Hepatocyte (in vitro differentiated cells): ENCODE measurements around the gene PRDM7. TPM values are rescaled to one million over a fixed set of nuclear protein-coding genes. Genes with fewer than 3 reads are reported as not detected.

ENCODE experiments used
- DNase-seq: peaks from one replicate; pipeline ENCODE4 v3.0.0-alpha.2; 2016; ENCODE audit warnings: low spot score
- H2AFZ ChIP-seq: fragments of 200-600 bp; sonication (generic); 2 replicates; pipeline ENCODE4 v1.6.0; 2016; ENCODE audit warnings: antibody characterized with exemption, mild to moderate bottlenecking
- H3K27ac ChIP-seq: fragments of 200-600 bp; sonication (generic); 2 replicates; pipeline ENCODE4 v1.5.1; 2016; ENCODE audit warnings: mild to moderate bottlenecking
- H3K27me3 ChIP-seq: fragments of 200-600 bp; sonication (generic); 2 replicates; pipeline ENCODE4 v1.6.1; 2016
- H3K36me3 ChIP-seq: fragments of 200-600 bp; sonication (generic); replicated peaks from 2 replicates; pipeline ENCODE4 v1.5.1; 2016; ENCODE audit warnings: low read depth; ENCODE audit not compliant: insufficient read depth
- H3K4me1 ChIP-seq: fragments of 200-600 bp; sonication (generic); 2 replicates; pipeline ENCODE4 v1.5.1; 2016; ENCODE audit warnings: mild to moderate bottlenecking, moderate library complexity; ENCODE audit not compliant: insufficient read depth
- H3K4me2 ChIP-seq: fragments of 200-600 bp; sonication (generic); 2 replicates; pipeline ENCODE4 v1.6.0; 2016
- H3K4me3 ChIP-seq: fragments of 200-600 bp; sonication (generic); 2 replicates; pipeline ENCODE4 v1.5.1; 2016; ENCODE audit warnings: mild to moderate bottlenecking
- H3K79me2 ChIP-seq: fragments of 200-600 bp; sonication (generic); 2 replicates; pipeline ENCODE4 v1.6.0; 2017; ENCODE audit warnings: mild to moderate bottlenecking
- H3K9me2 ChIP-seq: fragments of 200-600 bp; sonication (generic); replicated peaks from 2 replicates; pipeline ENCODE4 v1.6.0; 2017; ENCODE audit warnings: mild to moderate bottlenecking; ENCODE audit not compliant: insufficient read depth
- H3K9me3 ChIP-seq: fragments of 200-600 bp; sonication (generic); 2 replicates; pipeline ENCODE4 v1.5.1; 2016; ENCODE audit warnings: low read depth, mild to moderate bottlenecking
- H4K20me1 ChIP-seq: fragments of 200-600 bp; sonication (generic); 2 replicates; pipeline ENCODE4 v1.6.0; 2016; ENCODE audit warnings: mild to moderate bottlenecking; ENCODE audit not compliant: insufficient read depth, poor library complexity, severe bottlenecking
- EZH2 ChIP-seq: fragments of 200-600 bp; sonication (generic); IDR thresholded peaks from 2 replicates; pipeline ENCODE4 v1.6.1; 2016; ENCODE audit warnings: antibody characterized with exemption, mild to moderate bottlenecking, borderline replicate concordance
- EZH2phosphoT487 ChIP-seq: fragments of 200-600 bp; sonication (generic); IDR thresholded peaks from one replicate; pipeline ENCODE4 v1.6.1; 2018; ENCODE audit warnings: antibody characterized with exemption, mild to moderate bottlenecking, low read depth, moderate library complexity; ENCODE audit not compliant: unreplicated experiment, severe bottlenecking
- WGBS: methylation state at CpG from one replicate; pipeline ENCODE4 v1.1.6; 2016; ENCODE audit warnings: low lambda C conversion rate; ENCODE audit errors: missing lambda C conversion rate; 5-methylcytosine and 5-hydroxymethylcytosine counted together
- polyA plus RNA-seq: library from polyadenylated mRNA; unstranded; fragments of >200 nt; fragmentation: Nextera tagmentation; extraction: Ambion mirVana; gene quantifications from 2 replicates; pipeline ENCODE4 v1.2.1, GENCODE V29; 2016
- total RNA-seq: library from RNA; depleted of rRNA; stranded (reverse); fragments of >200 nt; gene quantifications from 2 replicates; pipeline ENCODE4 v1.2.3, GENCODE V29; 2014
- TF ChIP-seq, protein P1 (sequence below): fragments of 200-600 bp; sonication (generic); IDR thresholded peaks from 2 replicates; pipeline ENCODE4 v1.5.1; 2016; ENCODE audit warnings: antibody characterized with exemption, mild to moderate bottlenecking; ENCODE audit not compliant: poor library complexity

The PRDM7 gene
- total and polyA plus RNA-seq, 2 experiments from 2014 or later = not detected

DNA sequence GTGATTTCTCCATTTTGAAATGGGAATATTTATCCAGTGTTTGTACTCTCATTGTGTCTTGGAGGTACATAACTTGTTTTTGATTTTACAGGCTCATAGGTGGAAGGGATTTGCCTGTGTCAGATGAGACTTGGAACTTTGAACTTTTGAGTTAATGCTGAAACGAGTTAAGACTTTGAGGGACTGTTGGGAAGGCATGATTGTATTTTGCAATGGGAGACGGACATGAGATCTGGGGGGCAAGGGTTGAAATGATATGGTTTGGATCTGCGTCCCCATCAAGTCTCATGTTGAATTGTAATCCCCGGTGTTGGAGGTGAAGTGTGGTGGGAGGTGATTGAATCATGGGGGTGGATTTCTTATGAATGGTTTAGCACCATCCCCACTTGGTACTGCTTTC, 21.8 kb downstream of the PRDM7 start:
- WGBS = 71% methylated on average over 4 of the region's 4 CpGs
- H3K4me2 ChIP-seq = no peak overlapping the region
- no peaks in the 10 kb centered on the region for H3K27me3 ChIP-seq
- no peaks in the 10 kb centered on the region for H3K9me2 ChIP-seq
- H3K9me3 ChIP-seq = no peaks in the 10 kb centered on the region
- H4K20me1 ChIP-seq = no peaks in the 10 kb centered on the region
- no peak overlapping the region for H2AFZ ChIP-seq
- no peaks in the 10 kb centered on the region for H3K36me3 ChIP-seq
- H3K79me2 ChIP-seq = no peaks in the 10 kb centered on the region
- no peak overlapping the region for H3K27ac ChIP-seq
- TF ChIP-seq EZH2phosphoT487 (no peak), EZH2 (no peak)
- TF ChIP-seq, protein P1, sequence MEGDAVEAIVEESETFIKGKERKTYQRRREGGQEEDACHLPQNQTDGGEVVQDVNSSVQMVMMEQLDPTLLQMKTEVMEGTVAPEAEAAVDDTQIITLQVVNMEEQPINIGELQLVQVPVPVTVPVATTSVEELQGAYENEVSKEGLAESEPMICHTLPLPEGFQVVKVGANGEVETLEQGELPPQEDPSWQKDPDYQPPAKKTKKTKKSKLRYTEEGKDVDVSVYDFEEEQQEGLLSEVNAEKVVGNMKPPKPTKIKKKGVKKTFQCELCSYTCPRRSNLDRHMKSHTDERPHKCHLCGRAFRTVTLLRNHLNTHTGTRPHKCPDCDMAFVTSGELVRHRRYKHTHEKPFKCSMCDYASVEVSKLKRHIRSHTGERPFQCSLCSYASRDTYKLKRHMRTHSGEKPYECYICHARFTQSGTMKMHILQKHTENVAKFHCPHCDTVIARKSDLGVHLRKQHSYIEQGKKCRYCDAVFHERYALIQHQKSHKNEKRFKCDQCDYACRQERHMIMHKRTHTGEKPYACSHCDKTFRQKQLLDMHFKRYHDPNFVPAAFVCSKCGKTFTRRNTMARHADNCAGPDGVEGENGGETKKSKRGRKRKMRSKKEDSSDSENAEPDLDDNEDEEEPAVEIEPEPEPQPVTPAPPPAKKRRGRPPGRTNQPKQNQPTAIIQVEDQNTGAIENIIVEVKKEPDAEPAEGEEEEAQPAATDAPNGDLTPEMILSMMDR = no peak
- H3K4me1 ChIP-seq = no peaks in the 10 kb centered on the region
- DNase-seq = no peak
- no peak overlapping the region for H3K4me3 ChIP-seq

DNA sequence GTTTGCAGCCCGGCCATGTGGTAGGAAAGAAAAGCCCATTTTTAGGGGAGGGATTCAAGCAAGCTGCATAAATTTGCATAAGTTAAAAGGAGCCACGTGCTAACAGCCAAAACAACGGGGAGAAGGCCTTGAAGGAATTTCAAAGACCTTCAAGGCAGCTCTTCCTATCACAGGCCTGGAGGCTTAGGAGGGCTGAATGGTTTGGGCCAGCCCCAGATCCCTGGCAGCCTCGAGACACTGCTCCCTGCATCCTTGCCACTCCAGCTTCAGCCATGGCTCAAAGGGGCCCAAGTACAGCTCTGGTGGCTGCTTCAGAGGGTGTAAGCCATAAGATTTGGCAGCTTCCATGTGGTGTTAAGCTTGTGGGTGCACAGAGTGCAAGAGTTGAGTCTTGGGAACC, 22.6 kb downstream of the PRDM7 start:
- no peaks in the 10 kb centered on the region for H3K79me2 ChIP-seq
- H3K36me3 ChIP-seq = no peaks in the 10 kb centered on the region
- H3K9me2 ChIP-seq = no peaks in the 10 kb centered on the region
- TF ChIP-seq, protein P1 = no peak
- H3K27ac ChIP-seq = no peak overlapping the region
- no peak for DNase-seq
- H3K9me3 ChIP-seq = no peaks in the 10 kb centered on the region
- WGBS = 63% methylated on average over 4 of the region's 4 CpGs
- no peaks in the 10 kb centered on the region for H4K20me1 ChIP-seq
- no peaks in the 10 kb centered on the region for H3K27me3 ChIP-seq
- H3K4me3 ChIP-seq = no peak overlapping the region
- no peak overlapping the region for H2AFZ ChIP-seq
- H3K4me2 ChIP-seq = no peak overlapping the region
- no peaks in the 10 kb centered on the region for H3K4me1 ChIP-seq

DNA sequence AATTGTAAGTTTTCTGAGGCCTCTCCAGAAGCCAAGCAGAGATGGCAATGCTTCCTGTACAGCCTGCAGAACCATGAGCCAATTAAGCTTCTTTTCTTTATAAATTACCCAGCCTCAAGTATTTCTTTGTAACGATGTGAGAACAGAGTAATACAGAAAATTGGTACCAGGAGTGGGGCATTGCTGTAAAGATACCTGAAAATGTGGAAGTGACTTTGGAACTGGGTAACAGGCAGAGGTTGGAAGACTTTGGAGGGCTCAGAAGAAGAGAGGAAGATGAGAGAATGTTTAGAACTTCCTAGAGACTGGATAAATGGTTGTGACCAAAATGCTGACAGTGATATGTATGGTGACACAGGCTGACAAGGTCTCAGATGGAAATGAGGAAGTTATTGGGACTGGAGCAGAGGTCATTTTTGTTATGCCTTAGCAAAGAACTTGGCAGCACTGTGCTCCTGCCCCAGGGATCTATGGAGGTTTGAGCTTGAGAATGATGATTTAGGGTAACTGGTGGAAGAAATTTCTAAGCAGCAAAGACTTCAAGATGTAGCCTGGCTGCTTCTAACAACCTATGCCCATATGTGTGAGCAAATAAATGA, 23.1 kb downstream of the PRDM7 start:
- no peak for DNase-seq
- Histone ChIP-seq H3K79me2 (no peaks in the 10 kb centered on the region), H3K4me2 (no peak overlapping the region), H3K36me3 (no peaks in the 10 kb centered on the region), H3K27ac (no peak overlapping the region), H2AFZ (no peak overlapping the region), H4K20me1 (no peaks in the 10 kb centered on the region), H3K4me1 (no peaks in the 10 kb centered on the region), H3K9me3 (no peaks in the 10 kb centered on the region), H3K9me2 (no peaks in the 10 kb centered on the region), H3K4me3 (no peak overlapping the region), H3K27me3 (no peaks in the 10 kb centered on the region)
- TF ChIP-seq EZH2phosphoT487 (no peak), EZH2 (no peak)
- TF ChIP-seq, protein P1 = no peak
- 73% methylated on average over 1 of the region's 1 CpG for WGBS

DNA sequence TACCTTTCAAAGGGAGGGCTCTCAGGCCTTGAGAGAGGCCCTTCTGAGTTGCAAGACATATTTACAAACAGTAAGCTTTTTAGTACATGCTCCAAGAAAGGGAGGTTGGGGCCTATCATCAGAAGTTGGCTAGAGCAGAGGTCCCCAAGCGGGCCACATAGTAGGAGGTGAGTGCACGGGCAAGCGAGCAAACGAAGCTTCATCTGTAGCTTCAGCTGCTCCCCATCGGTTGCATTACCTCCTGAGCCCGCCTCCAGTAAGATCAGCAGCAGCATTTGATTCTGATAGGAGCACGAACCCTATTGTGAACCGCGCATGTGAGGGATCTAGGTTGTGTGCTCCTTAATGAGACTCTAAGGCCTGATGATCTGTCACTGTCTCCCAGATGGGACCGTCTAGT, 26.2 kb downstream of the PRDM7 start:
- no peaks in the 10 kb centered on the region for H3K9me3 ChIP-seq
- no peaks in the 10 kb centered on the region for H3K27me3 ChIP-seq
- DNase-seq = no peak
- no peaks in the 10 kb centered on the region for H3K36me3 ChIP-seq
- H3K4me3 ChIP-seq = no peak overlapping the region
- peaks cover 14% of the 10 kb centered on the region for H3K4me1 ChIP-seq
- TF ChIP-seq, protein P1 = no peak
- TF ChIP-seq EZH2phosphoT487 = no peak
- WGBS = 88% methylated on average over 10 of the region's 10 CpGs
- no peak overlapping the region for H2AFZ ChIP-seq
- no peaks in the 10 kb centered on the region for H3K79me2 ChIP-seq
- H4K20me1 ChIP-seq = no peaks in the 10 kb centered on the region
- H3K4me2 ChIP-seq = no peak overlapping the region
- H3K27ac ChIP-seq = no peak overlapping the region
- H3K9me2 ChIP-seq = no peaks in the 10 kb centered on the region
